ENCODE measurements around the gene INAFM1.

- TF ChIP-seq, protein P1, sequence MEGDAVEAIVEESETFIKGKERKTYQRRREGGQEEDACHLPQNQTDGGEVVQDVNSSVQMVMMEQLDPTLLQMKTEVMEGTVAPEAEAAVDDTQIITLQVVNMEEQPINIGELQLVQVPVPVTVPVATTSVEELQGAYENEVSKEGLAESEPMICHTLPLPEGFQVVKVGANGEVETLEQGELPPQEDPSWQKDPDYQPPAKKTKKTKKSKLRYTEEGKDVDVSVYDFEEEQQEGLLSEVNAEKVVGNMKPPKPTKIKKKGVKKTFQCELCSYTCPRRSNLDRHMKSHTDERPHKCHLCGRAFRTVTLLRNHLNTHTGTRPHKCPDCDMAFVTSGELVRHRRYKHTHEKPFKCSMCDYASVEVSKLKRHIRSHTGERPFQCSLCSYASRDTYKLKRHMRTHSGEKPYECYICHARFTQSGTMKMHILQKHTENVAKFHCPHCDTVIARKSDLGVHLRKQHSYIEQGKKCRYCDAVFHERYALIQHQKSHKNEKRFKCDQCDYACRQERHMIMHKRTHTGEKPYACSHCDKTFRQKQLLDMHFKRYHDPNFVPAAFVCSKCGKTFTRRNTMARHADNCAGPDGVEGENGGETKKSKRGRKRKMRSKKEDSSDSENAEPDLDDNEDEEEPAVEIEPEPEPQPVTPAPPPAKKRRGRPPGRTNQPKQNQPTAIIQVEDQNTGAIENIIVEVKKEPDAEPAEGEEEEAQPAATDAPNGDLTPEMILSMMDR (conservative IDR thresholded peaks at IDR 0.05; ENCODE audit: low read length), result no peak
- no peak for TF ChIP-seq EZH2phosphoT487 (IDR thresholded peaks at IDR 0.05; ENCODE audit: borderline replicate concordance, low read depth, low read length)
Observed at GRCh38 chr19:47269596-47269995, 5.1 kb upstream of the INAFM1 start.

Data from OCI-LY7 (cell line).